Forelimb muscle (tissue), 1 donor: Measurements from ENCODE around the gene NADK. TPM values are rescaled to one million over a fixed set of nuclear protein-coding genes. Genes with fewer than 3 reads are reported as not detected.

Experiments
- DNase-seq: peaks from one replicate; pipeline ENCODE4 v3.0.0-alpha.2; 2013; ENCODE audit warnings: low read depth
- polyA plus RNA-seq: library from polyadenylated mRNA; unstranded; fragments of 120-200 nt; gene quantifications from one replicate; pipeline ENCODE4 v1.2.1, GENCODE V29; 2013; ENCODE audit not compliant: insufficient read length

NADK gene, protein sequence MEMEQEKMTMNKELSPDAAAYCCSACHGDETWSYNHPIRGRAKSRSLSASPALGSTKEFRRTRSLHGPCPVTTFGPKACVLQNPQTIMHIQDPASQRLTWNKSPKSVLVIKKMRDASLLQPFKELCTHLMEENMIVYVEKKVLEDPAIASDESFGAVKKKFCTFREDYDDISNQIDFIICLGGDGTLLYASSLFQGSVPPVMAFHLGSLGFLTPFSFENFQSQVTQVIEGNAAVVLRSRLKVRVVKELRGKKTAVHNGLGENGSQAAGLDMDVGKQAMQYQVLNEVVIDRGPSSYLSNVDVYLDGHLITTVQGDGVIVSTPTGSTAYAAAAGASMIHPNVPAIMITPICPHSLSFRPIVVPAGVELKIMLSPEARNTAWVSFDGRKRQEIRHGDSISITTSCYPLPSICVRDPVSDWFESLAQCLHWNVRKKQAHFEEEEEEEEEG
- polyA plus RNA-seq: 29.7 TPM

DNA sequence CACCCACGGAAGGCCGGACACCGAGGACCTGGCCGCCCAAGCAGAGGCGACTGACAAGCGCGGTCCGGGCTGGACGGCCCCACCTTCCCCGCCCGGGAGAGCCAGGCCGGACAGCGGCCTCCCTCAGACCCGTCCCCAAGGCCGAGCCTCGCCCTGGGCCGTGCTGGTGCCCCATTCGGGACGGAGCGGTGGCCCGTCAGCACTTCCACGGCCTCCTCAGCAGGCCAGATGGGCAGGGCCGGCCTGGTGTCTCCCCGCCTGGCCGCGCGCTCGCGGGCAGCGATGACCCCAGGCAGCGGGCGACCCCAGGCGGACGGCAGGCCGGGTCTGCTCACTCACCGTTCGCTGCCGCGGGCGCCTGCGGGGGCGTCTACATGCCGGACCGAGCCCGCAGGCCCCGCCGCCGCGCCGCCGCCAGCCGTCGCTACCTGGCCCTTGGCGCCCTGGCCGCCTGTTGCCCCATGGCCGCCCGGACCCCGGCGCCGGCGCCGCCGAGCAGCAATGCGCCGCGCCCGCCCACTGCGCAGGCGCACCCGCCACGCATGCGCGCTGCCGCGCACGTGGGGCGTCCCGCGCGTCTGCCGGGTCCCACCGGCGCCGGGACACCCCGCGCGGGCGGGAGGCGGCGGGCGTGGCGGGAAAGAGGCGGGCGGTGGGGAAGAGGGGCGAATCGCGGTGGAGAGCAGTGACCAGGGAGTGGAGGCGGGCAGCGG, at the start of gene NADK:
NADK (minus strand) TSS at position 521 of the 713 bp plus-strand sequence. CDS start 13,064 bp downstream, outside the sequence.
- DNase-seq: no peak

DNA sequence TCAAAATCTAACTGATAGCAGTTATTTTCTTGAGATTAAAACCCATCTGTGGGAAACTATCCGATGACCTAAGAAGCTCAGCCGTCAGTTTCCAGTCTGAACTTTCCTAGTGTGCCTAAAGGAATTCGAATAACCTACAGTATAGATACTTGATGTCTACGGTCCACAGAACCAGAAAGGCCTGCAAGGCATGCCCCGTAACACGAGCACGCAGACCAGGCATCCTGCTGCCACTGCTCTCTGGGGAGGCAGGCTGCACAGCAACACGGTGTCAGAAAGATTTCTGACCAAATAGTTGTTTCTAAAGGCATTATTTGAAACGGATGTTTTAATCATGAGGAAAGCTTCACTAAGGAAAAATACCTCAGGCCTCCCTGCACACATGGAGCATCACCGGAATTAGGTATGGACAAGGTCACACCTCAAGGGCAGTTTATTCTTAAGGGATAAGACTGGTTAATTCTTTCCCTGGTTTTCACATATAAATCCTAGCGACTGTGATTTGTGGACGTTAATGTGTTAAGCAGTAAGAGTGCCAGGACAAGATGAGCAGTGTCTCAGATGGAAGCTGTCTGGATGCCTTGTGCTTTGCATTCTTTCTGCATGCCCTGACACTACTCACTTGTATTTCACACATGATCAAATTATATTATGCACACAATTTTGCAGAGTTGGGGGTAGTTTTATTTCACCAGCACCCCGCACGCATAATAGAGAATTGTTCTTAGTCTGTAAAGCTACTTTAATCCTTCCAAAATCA, 49.0 kb upstream of the NADK start:
- DNase-seq: no peak

DNA sequence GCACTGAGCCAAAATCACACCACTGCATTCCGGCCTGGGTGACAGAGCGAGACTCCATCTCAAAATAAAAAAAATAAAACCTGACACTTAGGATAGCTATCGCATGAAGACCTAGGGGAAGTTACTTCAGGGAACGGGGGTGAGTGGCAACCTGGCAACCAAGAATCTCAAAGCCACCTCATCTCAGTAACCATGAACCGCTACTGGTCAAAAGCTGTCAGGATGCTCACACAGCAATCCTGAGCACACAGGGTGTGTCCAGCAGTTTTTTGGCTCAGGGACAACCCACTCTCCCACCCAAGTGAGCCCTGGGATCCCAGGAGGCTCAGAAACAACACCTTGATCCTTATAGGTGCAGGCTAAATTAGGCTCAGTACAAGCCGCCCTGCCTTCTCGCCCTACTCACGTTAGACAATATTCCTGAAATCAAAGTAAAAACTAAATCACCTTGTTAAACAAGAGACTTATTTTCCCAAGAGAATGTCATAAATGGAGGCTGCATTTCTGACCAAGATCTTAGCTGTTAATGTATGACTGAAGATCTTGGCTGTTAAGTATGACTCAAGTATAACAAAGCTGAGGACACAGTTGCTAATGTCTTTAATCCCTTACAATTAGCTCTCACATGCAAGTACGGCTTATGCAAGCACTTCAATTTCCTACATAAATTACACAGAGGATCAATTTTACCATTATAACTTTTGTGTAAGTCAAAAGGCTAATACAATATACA, 48.3 kb upstream of the NADK start:
- no peak for DNase-seq

DNA sequence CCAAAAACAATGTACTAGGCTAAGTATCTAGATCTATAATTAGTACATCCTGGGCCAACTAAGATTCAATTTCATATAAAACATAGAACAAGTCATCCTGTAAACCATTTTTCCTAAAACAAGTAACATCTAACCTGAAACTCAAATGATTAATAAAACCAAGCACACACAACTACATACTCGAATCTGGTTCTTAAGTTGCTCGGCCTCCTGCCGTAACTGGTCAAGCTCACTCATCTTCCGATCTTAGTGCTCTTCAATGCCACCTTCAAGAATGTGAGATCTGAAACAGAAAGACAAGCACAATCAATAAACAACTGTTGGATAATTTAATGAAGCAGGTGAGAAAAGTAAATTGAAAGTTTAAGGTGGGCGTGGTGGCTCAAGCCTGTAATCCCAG, 46.9 kb upstream of the NADK start:
- DNase-seq: no peak

DNA sequence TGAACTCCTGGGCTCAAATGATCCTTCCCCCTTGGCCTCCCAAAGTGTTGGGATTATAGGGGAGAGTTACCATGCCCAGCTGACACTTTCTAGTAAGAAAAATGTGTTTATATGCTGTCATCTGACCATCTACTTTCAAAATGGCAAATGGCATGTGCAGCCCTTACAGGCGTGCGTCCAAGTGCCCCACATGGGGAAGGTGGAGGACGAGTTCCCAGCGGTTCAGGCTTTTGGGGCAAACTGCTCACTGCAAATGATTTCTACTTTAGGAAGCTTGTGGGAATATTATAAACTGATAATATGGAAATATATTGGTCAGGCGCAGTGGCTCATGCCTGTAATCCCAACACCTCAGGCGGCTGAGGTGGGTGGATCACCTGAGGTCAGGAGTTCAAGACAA, 41.5 kb upstream of the NADK start:
- DNase-seq: no peak

DNA sequence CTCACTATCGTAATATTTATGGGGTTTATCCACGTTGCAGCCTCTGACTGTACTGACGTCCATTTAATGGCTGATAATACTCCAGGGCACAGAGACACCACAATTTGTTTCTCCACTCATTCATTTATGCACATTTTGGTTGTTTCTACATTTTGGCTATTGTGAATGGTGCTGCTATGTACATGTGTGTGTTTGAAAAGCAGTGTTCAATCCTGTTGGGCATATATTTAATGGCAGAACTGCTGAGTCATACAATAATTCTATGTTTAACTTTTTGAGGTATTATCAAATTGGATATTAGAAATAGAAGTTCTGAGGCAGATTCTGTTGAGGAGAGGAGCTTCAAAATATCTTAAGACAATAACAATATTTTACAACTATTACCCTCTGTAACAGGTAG, 39.0 kb upstream of the NADK start:
- DNase-seq: no peak

DNA sequence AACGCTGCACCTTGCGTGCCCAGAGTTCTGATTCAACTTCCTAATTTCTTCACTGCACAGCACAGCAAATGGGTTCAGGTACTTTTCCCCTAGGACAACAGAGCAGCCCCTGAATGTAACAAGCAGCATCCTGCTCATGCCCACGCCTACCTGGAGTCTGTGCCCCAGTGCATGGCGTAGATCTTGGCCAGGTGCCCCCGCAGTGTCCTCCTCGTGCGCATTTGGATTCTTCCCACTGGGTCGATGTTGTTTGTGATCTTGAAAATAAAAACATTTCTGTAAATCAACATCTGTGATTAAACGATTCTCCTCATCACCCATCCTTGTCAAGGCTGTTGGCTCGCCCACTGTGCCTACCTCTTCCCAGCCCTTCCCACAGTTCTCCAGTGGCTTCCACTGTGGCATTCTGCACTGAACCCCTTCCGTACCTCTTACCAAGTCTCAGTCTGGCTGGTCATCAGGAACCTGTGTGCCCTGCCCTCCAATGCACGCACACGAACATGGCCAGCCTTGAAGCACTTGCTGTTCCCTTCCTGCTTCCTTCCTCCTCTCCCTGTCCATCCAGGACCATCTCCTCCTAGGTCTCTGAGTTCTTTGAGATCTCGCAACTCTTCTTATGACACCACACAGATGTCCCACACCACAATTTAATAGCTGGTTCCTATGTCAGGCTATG, 37.5 kb upstream of the NADK start:
- no peak for DNase-seq

DNA sequence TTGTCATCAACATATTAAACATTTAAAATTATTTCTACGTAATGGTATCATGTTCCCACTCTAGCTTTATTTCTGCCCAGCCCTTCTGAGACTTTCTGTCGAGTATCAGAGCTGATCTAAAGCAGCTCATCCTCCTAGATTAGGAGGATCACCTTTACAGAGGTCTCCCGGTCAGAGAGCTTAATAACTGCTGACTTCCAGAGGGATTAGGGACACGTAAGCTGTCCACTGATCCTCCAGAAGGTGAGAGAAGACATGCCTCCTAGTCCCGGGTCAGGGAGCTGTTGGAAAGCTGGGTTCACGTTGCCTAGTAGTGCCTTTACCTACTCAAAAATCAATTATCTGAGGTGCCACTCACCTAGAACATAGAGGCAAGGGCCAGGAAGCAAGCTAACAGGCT, 31.2 kb upstream of the NADK start:
- no peak for DNase-seq

DNA sequence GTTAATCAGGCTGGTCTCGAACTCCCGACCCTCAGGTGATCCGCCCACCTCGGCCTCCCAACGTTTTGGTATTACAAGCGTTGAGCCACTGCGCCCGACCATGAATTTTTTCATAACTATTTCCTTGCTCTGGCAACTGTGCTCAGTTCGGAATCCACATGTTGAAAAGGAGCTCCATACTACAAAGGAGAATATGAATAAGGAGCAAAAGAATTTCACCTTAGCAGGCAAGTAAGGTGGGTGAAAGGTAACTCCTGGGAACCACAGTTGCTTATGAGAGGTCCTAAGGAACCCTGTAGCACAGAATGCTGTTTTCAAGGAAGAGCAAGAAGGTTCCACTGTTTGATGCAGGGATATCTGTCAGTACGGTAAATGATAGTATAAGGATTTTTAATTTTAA, 29.9 kb upstream of the NADK start:
- no peak for DNase-seq

DNA sequence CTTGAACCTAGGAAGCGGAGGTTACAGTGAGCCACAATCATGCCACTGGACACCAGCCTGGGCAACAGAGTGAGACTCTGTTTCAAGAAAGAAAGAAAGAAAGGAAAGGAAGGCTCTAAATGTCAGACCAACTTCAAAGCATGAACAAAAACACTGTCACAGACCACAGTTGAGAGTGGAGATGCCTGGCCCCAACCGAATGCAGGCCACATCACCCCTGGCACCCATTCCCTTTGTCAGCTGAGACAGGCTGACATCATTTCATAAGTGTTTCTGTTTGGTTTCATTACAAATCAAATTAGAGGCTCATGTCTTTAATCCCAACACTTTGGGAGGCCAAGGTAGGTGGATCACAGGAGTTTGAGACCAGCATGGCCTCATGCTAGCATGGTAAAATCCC, 28.6 kb upstream of the NADK start:
- DNase-seq: no peak

DNA sequence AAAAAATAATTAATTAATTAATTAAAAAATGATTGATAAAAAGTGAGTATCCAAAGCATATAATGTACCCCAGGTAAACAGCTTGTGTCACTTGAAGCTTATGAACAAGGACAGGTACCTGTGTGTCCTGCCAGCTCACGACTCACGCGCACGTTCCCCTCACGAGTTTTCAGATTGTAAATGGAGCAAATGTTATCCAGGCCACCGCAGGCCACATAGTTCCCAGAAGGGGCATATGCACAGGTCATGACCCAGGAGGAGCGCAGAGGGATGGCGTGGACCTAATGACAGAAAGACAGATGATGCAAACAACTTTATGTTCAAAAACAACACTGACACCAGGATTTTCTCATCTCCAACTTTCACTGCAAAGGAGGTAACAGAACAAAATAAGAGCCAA, 26.0 kb upstream of the NADK start:
- DNase-seq: no peak

DNA sequence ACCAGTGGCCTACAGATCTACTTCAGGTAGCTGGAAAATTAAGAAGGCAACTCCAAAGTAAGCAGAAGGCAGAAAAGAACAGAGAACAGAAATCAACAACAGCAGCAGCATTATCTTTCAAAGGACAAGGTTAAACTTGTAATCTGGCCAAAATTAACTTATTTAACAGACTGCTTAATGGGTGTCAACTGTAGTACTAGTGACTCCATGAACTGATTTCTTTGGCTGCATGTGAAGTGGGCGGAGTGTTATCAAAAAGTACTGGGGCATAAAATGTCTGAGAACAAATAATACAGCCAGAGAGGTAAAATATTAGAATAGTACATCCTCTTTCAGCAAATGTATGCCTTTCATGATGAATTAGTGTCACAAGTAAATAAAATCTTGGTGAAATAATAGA, 24.6 kb upstream of the NADK start:
- no peak for DNase-seq

DNA sequence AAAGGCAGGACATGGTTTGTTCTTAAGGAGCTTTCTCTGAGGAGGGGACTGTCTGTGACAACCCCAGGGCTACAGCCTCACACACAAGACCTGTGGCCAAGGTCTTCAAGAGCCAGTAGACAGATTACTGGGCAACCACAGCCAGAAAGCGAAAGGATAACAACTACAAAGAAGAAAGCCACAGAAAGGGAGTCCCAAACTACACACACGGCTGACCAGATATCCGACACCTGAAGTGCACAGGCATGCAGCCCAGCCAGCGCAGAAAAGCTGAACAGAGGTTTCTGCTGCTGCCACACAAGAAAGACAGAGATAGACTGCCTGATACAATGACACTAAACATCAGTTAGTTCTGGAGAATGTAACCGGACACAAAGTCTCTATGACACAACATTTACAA, 21.4 kb upstream of the NADK start:
- no peak for DNase-seq

DNA sequence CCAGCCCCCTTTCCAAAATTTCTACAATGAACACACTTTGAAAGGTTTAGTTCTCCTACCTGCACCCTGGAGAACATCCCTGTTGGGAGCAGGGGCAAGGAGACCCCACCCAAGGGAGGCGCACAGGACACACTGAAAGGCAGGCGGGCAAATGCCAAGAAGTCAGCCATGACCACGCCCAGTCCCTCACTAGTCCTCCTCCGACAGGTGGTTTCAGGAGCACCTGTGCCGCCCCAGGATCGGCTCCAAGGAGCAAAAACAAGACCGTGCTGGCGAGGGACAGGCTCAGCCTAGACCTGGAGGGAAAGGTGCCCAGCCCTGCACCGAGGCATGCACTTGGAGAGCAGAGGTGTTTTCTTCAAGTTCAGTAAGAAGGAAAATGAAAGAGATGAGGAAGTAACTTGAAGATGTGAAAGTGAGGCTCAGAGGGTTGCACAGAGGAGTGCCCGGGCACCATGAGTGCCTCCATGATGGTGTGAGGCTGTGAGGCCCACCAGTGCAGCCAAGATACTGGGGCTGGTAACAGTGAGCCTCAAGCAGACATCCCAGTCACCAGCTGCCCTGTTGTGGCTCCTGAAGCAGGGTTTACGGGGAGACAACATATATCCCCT, 19.6 kb upstream of the NADK start:
- DNase-seq: no peak

DNA sequence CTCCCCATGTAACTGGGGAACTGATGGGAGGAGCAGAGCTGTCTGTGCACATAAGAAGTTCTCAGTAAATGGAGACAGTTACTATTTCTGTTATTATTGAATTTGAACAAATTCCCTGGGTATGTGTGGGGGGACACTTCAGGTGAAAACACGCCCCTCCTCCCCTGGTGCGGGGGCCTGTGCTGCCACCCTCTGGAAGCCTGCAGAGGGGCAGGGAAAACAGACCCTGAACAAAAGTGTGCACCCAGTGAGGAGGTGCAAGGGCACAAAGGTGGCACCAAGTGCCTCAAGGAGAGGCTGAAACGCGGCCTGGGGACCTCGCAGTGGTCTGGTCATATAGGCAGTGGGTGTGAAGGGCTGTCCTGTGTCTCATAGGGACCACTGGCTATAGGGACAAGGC, 18.2 kb upstream of the NADK start:
- DNase-seq: no peak

DNA sequence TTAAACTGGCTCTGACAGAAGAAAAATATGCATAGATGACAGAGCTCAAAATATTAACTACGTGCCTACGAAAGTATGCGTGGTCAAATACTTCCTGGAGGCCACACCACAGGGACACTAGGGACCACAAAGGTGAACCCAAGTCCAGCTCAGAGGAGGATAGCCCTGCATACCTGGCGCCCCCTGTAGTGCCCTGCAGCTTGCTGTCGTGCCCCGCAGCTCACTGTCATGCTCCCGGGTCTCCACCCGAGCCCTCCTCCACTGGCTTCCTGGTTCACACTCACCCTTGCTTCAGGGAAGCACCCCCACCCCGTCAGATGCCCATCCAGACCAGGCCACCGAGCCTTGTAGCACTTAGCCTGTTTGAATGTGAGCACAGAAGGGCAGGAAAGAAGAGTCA, 16.7 kb upstream of the NADK start:
- DNase-seq: no peak

DNA sequence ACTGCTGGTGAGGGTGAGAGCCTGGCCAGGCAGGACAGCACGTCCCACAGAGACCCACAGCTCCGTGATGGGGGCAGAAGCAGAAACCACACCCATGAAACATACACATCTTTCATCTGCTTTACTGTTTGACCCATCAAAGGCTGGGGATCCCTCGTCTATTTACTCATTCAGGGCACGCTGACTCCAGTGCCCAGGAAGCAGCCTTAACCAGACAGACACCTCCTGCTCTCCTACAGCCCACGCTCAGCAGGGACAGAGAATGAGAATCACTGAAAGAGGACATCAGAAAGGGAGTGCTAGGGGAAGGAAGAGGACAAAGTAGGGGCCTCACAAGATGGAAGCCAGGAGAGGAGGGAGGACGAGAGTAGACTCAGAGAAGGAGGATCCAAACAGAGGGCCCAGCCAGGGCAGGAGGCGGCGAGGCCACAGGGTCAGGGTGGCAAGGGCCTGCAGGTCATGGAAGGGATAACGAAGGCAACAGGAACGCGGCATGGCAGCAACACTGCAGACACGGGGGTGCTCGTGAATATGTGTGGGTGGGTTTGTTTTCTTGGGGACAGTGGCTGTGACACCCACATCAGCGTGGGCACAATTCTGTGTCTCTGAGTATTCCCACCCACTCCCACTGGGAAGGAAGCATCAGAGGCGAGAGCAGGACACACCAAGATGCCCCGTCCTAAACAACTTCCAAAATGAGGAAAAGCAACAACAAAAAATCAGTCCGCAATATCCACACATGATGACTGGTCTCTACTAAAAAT, 15.4 kb upstream of the NADK start:
- no peak for DNase-seq

DNA sequence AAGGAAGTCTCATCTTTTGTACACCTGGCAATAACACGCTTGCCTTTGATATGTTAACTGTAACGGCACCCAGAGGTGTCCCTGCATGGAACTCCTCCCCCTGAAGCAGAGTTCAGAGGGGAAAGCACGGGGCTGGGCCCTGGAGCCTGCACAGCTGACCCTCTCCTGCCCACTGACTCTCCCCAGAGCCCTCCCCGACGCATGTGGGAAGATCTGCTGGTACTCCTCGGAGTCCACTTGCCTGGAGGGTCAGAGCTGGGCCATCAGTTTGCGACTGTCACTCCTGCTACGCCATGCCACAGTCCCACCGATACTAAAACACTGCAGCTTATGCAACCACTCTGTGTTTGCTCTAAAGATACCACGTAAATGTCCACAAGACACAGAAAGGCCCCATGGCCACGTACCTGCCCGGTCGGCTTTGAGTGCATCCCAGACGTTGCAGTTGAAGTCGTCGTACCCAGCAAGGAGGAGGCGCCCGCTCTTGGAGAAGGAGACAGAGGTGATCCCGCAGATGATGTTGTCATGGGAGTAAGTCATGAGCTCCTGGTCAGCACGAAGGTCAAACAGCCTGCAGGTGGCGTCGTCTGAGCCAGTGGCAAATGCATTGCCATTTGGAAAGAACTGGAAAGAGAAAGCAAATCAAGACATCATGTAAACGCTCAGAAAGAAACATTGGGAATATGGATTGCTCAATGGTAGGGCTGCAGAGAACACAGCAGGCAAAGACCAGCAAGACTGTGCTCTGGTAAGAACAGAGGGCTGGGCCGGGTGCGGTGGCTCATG, 10.6 kb upstream of the NADK start:
- DNase-seq: no peak

DNA sequence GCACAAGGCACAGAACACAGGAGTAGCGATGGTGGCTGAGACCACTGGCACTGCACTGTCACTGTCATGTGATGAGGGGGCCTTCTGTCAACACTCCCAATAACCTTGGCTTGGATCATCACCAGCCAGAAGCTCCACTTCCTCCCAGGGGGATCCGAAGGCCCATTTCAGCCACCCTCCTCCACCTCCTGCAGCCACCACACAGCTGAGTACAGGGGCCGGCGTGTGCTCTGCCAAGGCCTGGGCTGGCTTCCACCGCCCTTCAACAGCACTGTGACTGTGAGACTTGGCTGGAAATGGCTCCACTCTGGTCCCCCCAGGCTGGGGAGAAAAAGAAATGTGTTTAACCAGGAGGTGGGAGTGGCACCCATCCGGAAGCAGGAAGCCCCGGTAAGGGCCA, 9.9 kb upstream of the NADK start:
- DNase-seq: no peak
